H9 (cell line): Measurements from ENCODE around the gene NFATC1. TPM values are rescaled to one million over a fixed set of nuclear protein-coding genes. Genes with fewer than 3 reads are reported as not detected.

Source experiments
- DNase-seq: peaks from one replicate; pipeline ENCODE4 v3.0.0-alpha.2; 2017
- H2AFZ ChIP-seq: one replicate; pipeline ENCODE4 v1.6.1; 2013; ENCODE audit warnings: mild to moderate bottlenecking, low read length, control low read depth, moderate library complexity
- H2AK5ac ChIP-seq: 2 replicates; pipeline ENCODE4 v1.6.1; 2013; ENCODE audit warnings: low read length, control low read depth, mixed read lengths; ENCODE audit not compliant: insufficient read length
- H2BK120ac ChIP-seq: one replicate; pipeline ENCODE4 v1.6.1; 2013; ENCODE audit warnings: low read depth, mild to moderate bottlenecking, low read length, control low read depth, inconsistent platforms; ENCODE audit not compliant: poor library complexity, severe bottlenecking
- H2BK12ac ChIP-seq: 2 replicates; pipeline ENCODE4 v1.6.1; 2013; ENCODE audit warnings: low read length, control low read depth, mixed read lengths, low read depth; ENCODE audit not compliant: insufficient read length
- H2BK15ac ChIP-seq: 2 replicates; pipeline ENCODE4 v1.6.1; 2013; ENCODE audit warnings: low read depth, low read length, control low read depth
- H2BK20ac ChIP-seq: one replicate; pipeline ENCODE4 v1.6.1; 2013; ENCODE audit warnings: low read depth, mild to moderate bottlenecking, low read length, control low read depth, inconsistent platforms; ENCODE audit not compliant: poor library complexity, severe bottlenecking
- H2BK5ac ChIP-seq: 2 replicates; pipeline ENCODE4 v1.6.1; 2013; ENCODE audit warnings: low read length, control low read depth, mixed read lengths; ENCODE audit not compliant: insufficient read length
- H3K14ac ChIP-seq: 2 replicates; pipeline ENCODE4 v1.6.1; 2013; ENCODE audit warnings: low read length, control low read depth; ENCODE audit not compliant: insufficient read depth
- H3K18ac ChIP-seq: 2 replicates; pipeline ENCODE4 v1.6.1; 2013; ENCODE audit warnings: low read depth, mild to moderate bottlenecking, mixed read lengths, low read length, control low read depth; ENCODE audit not compliant: insufficient read length
- H3K23ac ChIP-seq: 2 replicates; pipeline ENCODE4 v1.6.1; 2013; ENCODE audit warnings: low read length, control low read depth, mixed read lengths, low read depth; ENCODE audit not compliant: insufficient read length
- H3K23me2 ChIP-seq: 2 replicates; pipeline ENCODE4 v1.6.1; 2013; ENCODE audit warnings: low read depth, mild to moderate bottlenecking, mixed read lengths, low read length, control low read depth; ENCODE audit not compliant: insufficient read length, poor library complexity, severe bottlenecking
- H3K27ac ChIP-seq: 2 replicates; pipeline ENCODE4 v1.5.1; 2013; ENCODE audit warnings: low read length, control low read depth, mixed read lengths, low read depth; ENCODE audit not compliant: insufficient read length
- H3K27me3 ChIP-seq: 2 replicates; pipeline ENCODE4 v1.6.1; 2013; ENCODE audit warnings: low read length, control low read depth, inconsistent platforms; ENCODE audit not compliant: insufficient read depth
- H3K4ac ChIP-seq: 2 replicates; pipeline ENCODE4 v1.6.1; 2013; ENCODE audit warnings: low read depth, mild to moderate bottlenecking, control low read depth, inconsistent platforms, low read length, moderate library complexity
- H3K4me1 ChIP-seq: 2 replicates; pipeline ENCODE4 v1.6.1; 2013; ENCODE audit warnings: low read length, control low read depth, inconsistent platforms; ENCODE audit not compliant: insufficient read depth
- H3K4me2 ChIP-seq: 2 replicates; pipeline ENCODE4 v1.6.1; 2013; ENCODE audit warnings: low read length, control low read depth, mixed read lengths; ENCODE audit not compliant: insufficient read length, insufficient read depth
- H3K56ac ChIP-seq: 2 replicates; pipeline ENCODE4 v1.6.1; 2013; ENCODE audit warnings: low read depth, mild to moderate bottlenecking, mixed read lengths, low read length, control low read depth; ENCODE audit not compliant: insufficient read length
- H3K79me1 ChIP-seq: 2 replicates; pipeline ENCODE4 v1.6.1; 2013; ENCODE audit warnings: low read depth, mild to moderate bottlenecking, moderate library complexity, low read length, control low read depth, inconsistent platforms; ENCODE audit not compliant: insufficient read depth, poor library complexity, severe bottlenecking
- H3K79me2 ChIP-seq: 2 replicates; pipeline ENCODE4 v1.6.1; 2013; ENCODE audit warnings: low read length, control low read depth, inconsistent platforms; ENCODE audit not compliant: insufficient read depth
- H3K9ac ChIP-seq: 2 replicates; pipeline ENCODE4 v1.6.1; 2013; ENCODE audit warnings: low read length, control low read depth, mixed read lengths; ENCODE audit not compliant: insufficient read length; ENCODE audit errors: extremely low read depth
- H3K9me3 ChIP-seq: one replicate; pipeline ENCODE4 v1.6.1; 2013; ENCODE audit warnings: low read depth, low read length, inconsistent platforms; ENCODE audit not compliant: control insufficient read depth
- H3T11ph ChIP-seq: one replicate; pipeline ENCODE4 v1.6.1; 2013; ENCODE audit warnings: mild to moderate bottlenecking, low read length, control low read depth, inconsistent platforms
- H4K20me1 ChIP-seq: one replicate; pipeline ENCODE4 v1.6.1; 2013; ENCODE audit not compliant: control insufficient read depth, insufficient read length, insufficient read depth
- H4K5ac ChIP-seq: 2 replicates; pipeline ENCODE4 v1.6.1; 2013; ENCODE audit warnings: low read depth, mild to moderate bottlenecking, mixed read lengths, low read length, control low read depth; ENCODE audit not compliant: insufficient read length
- H4K8ac ChIP-seq: replicated peaks from 2 replicates; pipeline ENCODE4 v1.6.1; 2013; ENCODE audit warnings: low read length, control low read depth, mixed read lengths, low read depth; ENCODE audit not compliant: insufficient read length
- H4K91ac ChIP-seq: 2 replicates; pipeline ENCODE4 v1.6.1; 2013; ENCODE audit warnings: low read depth, mild to moderate bottlenecking, moderate library complexity, mixed read lengths, low read length, control low read depth; ENCODE audit not compliant: insufficient read length
- H3K27ac Mint-ChIP-seq, 3 experiments: 2 replicates in 2 of 3; 3 replicates in 1 of 3; pipeline ENCODE4 v1.8.0; 2020 to 2021; ENCODE audit warnings: mixed read lengths in 3 of 3, mild to moderate bottlenecking in 1 of 3, moderate library complexity in 1 of 3
- H3K27me3 Mint-ChIP-seq: 2 replicates; pipeline ENCODE4 v1.8.0; 2021; ENCODE audit warnings: low read depth, mild to moderate bottlenecking, moderate library complexity, mixed read lengths
- H3K36me3 Mint-ChIP-seq, 3 experiments: 2 replicates in 2 of 3; 3 replicates in 1 of 3; pipeline ENCODE4 v1.8.0; 2020 to 2021; ENCODE audit warnings: low read depth in 3 of 3, mixed read lengths in 3 of 3; ENCODE audit not compliant: insufficient read depth in 1 of 3
- H3K4me1 Mint-ChIP-seq, 2 experiments: 2 replicates each; pipeline ENCODE4 v1.8.0; 2020; ENCODE audit warnings: mixed read lengths in 2 of 2
- H3K4me3 Mint-ChIP-seq, 2 experiments: 2 replicates in 1 of 2; 3 replicates in 1 of 2; pipeline ENCODE4 v1.8.0; 2020 to 2021; ENCODE audit warnings: mild to moderate bottlenecking in 2 of 2, mixed read lengths in 2 of 2, moderate library complexity in 1 of 2
- H3K9me3 Mint-ChIP-seq, 2 experiments: 2 replicates in 1 of 2; 3 replicates in 1 of 2; pipeline ENCODE4 v1.8.0; 2020; ENCODE audit warnings: mild to moderate bottlenecking in 2 of 2, mixed read lengths in 2 of 2, moderate library complexity in 1 of 2
- WGBS: extraction: QIAGEN DNeasy Blood & Tissue Kit; methylation state at CpG from one replicate; pipeline ENCODE4 v1.1.7; 2013; ENCODE audit warnings: missing lambda C conversion rate, low lambda C conversion rate, mixed read lengths; ENCODE audit not compliant: insufficient read length; ENCODE audit errors: extremely low coverage; 5-methylcytosine and 5-hydroxymethylcytosine counted together
- total RNA-seq: library from RNA; stranded (reverse); gene quantifications from 2 replicates; pipeline ENCODE4 v1.2.1, GENCODE V29; 2021
- TF ChIP-seq, protein P1 (sequence below): fragments of 200-600 bp; sonication (generic); conservative IDR thresholded peaks from 3 replicates; pipeline ENCODE4 v1.8.0; 2021; ENCODE audit warnings: antibody characterized with exemption, mild to moderate bottlenecking

The NFATC1 gene
- total RNA-seq, 1 experiment from 2014 or later = 5.5 TPM

DNA sequence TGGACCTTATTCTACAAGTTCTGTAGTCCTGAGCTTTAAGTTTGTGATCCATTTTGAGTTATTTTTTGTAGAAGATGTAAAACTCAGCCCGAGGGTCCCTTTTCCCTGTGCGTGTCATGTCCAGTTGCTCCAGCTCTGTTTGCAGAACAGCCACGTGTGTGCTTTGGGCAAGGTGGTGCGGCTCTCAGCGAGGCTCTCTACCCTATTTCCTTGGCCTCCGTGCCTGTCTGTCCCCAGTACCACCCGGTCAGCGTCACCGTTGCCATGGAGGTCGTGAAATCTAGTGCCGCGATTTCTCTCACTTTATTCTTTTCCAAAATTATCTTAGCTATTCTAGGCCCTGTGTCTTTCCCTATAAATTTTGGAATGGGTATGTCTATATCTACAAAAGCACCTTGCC, 142.9 kb downstream of the NFATC1 start:
- WGBS = no CpG with 5 or more reads among the region's 12 CpGs
- peak overlapping the region in 1 of 3 experiments; percentile 29; a peak in 1 of 7 replicates for H3K27ac Mint-ChIP-seq

More for the DNA sequence above, 142.9 kb downstream of the NFATC1 start:
- Mint-ChIP-seq H3K4me3 (no peak overlapping the region), H3K4me1 (no peaks in the 10 kb centered on the region), H3K9me3 (peaks cover 25 to 31% of the 10 kb centered on the region in 2 experiments), H3K27me3 (peaks cover 31% of the 10 kb centered on the region), H3K36me3 (peaks cover 4 to 9% (median 5%) of the 10 kb centered on the region in 3 experiments; a peak in 5 of 7 replicates)
- H3K56ac ChIP-seq = no peak overlapping the region
- H3K23me2 ChIP-seq = no peaks in the 10 kb centered on the region
- no peak overlapping the region for H2BK120ac ChIP-seq
- no peak for DNase-seq
- H2BK12ac ChIP-seq = no peak overlapping the region
- no peak overlapping the region for H4K8ac ChIP-seq
- H4K20me1 ChIP-seq = no peaks in the 10 kb centered on the region
- H2AFZ ChIP-seq = no peak overlapping the region
- no peaks in the 10 kb centered on the region for H3K4me1 ChIP-seq
- no peak overlapping the region for H2BK15ac ChIP-seq
- no peaks in the 10 kb centered on the region for H3K79me1 ChIP-seq
- no peak overlapping the region for H3K18ac ChIP-seq
- H2BK5ac ChIP-seq = no peak overlapping the region
- no peak overlapping the region for H4K91ac ChIP-seq
- no peak overlapping the region for H3K4me2 ChIP-seq
- H3K27me3 ChIP-seq = no peaks in the 10 kb centered on the region
- no peak overlapping the region for H3K27ac ChIP-seq
- H2BK20ac ChIP-seq = no peak overlapping the region
- no peak overlapping the region for H3K4ac ChIP-seq
- TF ChIP-seq, protein P1, sequence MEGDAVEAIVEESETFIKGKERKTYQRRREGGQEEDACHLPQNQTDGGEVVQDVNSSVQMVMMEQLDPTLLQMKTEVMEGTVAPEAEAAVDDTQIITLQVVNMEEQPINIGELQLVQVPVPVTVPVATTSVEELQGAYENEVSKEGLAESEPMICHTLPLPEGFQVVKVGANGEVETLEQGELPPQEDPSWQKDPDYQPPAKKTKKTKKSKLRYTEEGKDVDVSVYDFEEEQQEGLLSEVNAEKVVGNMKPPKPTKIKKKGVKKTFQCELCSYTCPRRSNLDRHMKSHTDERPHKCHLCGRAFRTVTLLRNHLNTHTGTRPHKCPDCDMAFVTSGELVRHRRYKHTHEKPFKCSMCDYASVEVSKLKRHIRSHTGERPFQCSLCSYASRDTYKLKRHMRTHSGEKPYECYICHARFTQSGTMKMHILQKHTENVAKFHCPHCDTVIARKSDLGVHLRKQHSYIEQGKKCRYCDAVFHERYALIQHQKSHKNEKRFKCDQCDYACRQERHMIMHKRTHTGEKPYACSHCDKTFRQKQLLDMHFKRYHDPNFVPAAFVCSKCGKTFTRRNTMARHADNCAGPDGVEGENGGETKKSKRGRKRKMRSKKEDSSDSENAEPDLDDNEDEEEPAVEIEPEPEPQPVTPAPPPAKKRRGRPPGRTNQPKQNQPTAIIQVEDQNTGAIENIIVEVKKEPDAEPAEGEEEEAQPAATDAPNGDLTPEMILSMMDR = no peak
- peaks cover 8% of the 10 kb centered on the region for H3K9me3 ChIP-seq
- H4K5ac ChIP-seq = no peak overlapping the region
- no peak overlapping the region for H3T11ph ChIP-seq
- H3K9ac ChIP-seq = no peak overlapping the region
- H2AK5ac ChIP-seq = no peak overlapping the region
- no peak overlapping the region for H3K14ac ChIP-seq
- H3K23ac ChIP-seq = no peak overlapping the region
- no peaks in the 10 kb centered on the region for H3K79me2 ChIP-seq
